ENCODE data around the gene BIRC2. TPM values are rescaled to one million over a fixed set of nuclear protein-coding genes. Genes with fewer than 3 reads are reported as not detected.

Gene BIRC2
- polyA plus RNA-seq, 1 experiment, result 34.5 TPM

GRCh38 chr11:102375720-102376399 lies 28.8 kb downstream of the BIRC2 start:
- ChIA-PET POLR2A (interaction anchor here (0.6 kb wide), 1 partner anchor 103 kb away, joined by 5 read pairs; no protein-coding TSS in a partner anchor), CTCF (interaction anchor here (1.7 to 2.9 kb wide), 3 partner anchors 15 to 120 kb away, joined by 4 to 10 read pairs (median 7); no protein-coding TSS in a partner anchor)
- peaks cover 3% of the 10 kb centered on the region for H3K36me3 ChIP-seq (ENCODE audit: control insufficient read depth, insufficient read depth, low read length)
- no peak for DNase-seq (ENCODE audit: low read depth)
- no peaks in the 10 kb centered on the region for H3K27me3 ChIP-seq (ENCODE audit: control insufficient read depth, insufficient read depth, low read length)
- no peak overlapping the region for H3K4me3 ChIP-seq (ENCODE audit: low read depth, low read length)
- no peak for TF ChIP-seq CTCF (IDR thresholded peaks at IDR 0.05; ENCODE audit: insufficient read depth, low read depth, low read length)

GRCh38 chr11:102377891-102378290 lies 30.9 kb downstream of the BIRC2 start:
- no peak for DNase-seq (ENCODE audit: low read depth)
- no peak overlapping the region for H3K4me3 ChIP-seq (ENCODE audit: low read depth, low read length)
- POLR2A ChIA-PET, result no interaction called here
- H3K36me3 ChIP-seq (ENCODE audit: control insufficient read depth, insufficient read depth, low read length), result peaks cover 6% of the 10 kb centered on the region
- no peaks in the 10 kb centered on the region for H3K27me3 ChIP-seq (ENCODE audit: control insufficient read depth, insufficient read depth, low read length)
- CTCF ChIA-PET, result no interaction called here
- TF ChIP-seq CTCF (IDR thresholded peaks at IDR 0.05; ENCODE audit: insufficient read depth, low read depth, low read length), result no peak

GRCh38 chr11:102378818-102379217 lies 31.8 kb downstream of the BIRC2 start:
- no peak for DNase-seq (ENCODE audit: low read depth)
- no peaks in the 10 kb centered on the region for H3K27me3 ChIP-seq (ENCODE audit: control insufficient read depth, insufficient read depth, low read length)
- ChIA-PET CTCF (interaction anchor here (1.7 kb wide), 1 partner anchor 12 kb away, joined by 13 read pairs; no protein-coding TSS in a partner anchor), POLR2A (no interaction called here)
- no peak overlapping the region for H3K4me3 ChIP-seq (ENCODE audit: low read depth, low read length)
- H3K36me3 ChIP-seq (ENCODE audit: control insufficient read depth, insufficient read depth, low read length), result peaks cover 6% of the 10 kb centered on the region
- no peak for TF ChIP-seq CTCF (IDR thresholded peaks at IDR 0.05; ENCODE audit: insufficient read depth, low read depth, low read length)

- DNase-seq (ENCODE audit: low read depth), result no peak
- no peaks in the 10 kb centered on the region for H3K27me3 ChIP-seq (ENCODE audit: control insufficient read depth, insufficient read depth, low read length)
- H3K4me3 ChIP-seq (ENCODE audit: low read depth, low read length), result no peak overlapping the region
- CTCF ChIA-PET, result interaction anchor here (1.1 to 3.8 kb wide), 2 partner anchors 10 to 13 kb away, joined by 5 to 28 read pairs; no protein-coding TSS in a partner anchor
- TF ChIP-seq CTCF (IDR thresholded peaks at IDR 0.05; ENCODE audit: insufficient read depth, low read depth, low read length), result no peak
- POLR2A ChIA-PET, result no interaction called here
- H3K36me3 ChIP-seq (ENCODE audit: control insufficient read depth, insufficient read depth, low read length), result peaks cover 6% of the 10 kb centered on the region
Measured at GRCh38 chr11:102382384-102382783, 35.4 kb downstream of the BIRC2 start.

- peaks cover 4% of the 10 kb centered on the region for H3K36me3 ChIP-seq (ENCODE audit: control insufficient read depth, insufficient read depth, low read length)
- TF ChIP-seq CTCF (IDR thresholded peaks at IDR 0.05; ENCODE audit: insufficient read depth, low read depth, low read length), result no peak
- no peak for DNase-seq (ENCODE audit: low read depth)
- CTCF ChIA-PET, result interaction anchor here (3.8 kb wide), 1 partner anchor 8 kb away, joined by 28 read pairs; no protein-coding TSS in a partner anchor
- H3K4me3 ChIP-seq (ENCODE audit: low read depth, low read length), result no peak overlapping the region
- no peaks in the 10 kb centered on the region for H3K27me3 ChIP-seq (ENCODE audit: control insufficient read depth, insufficient read depth, low read length)
- POLR2A ChIA-PET, result no interaction called here
Measured at GRCh38 chr11:102383839-102384238, 36.8 kb downstream of the BIRC2 start.
